Activated CD4-positive, CD25-positive, alpha-beta regulatory T cell (primary cell): ENCODE data around the gene ZNF785.
"Not testable (repeated sequence)": the region's sequence is repeated elsewhere in the genome, so short reads cannot be mapped to it uniquely, and the experiment has no call there.

Source experiments
- DNase-seq, 4 experiments: peaks; one replicate each; lab custom pipeline; 2025; lab: John Stamatoyannopoulos, UW

ZNF785 gene

GRCh38 chr16:30539986-30540526, 45.4 kb downstream of the ZNF785 start:
- DNase-seq: not testable (repeated sequence)

GRCh38 chr16:30539000-30539964, 46.2 kb downstream of the ZNF785 start:
- DNase-seq: no peak

GRCh38 chr16:30536391-30537024, 49.0 kb downstream of the ZNF785 start:
- DNase-seq: not testable (repeated sequence)

- DNase-seq: peak in 3 of 4 experiments; percentile 18 to 51 (median 25)
These were observed 49.7 kb downstream of the ZNF785 start for GRCh38 chr16:30535777-30536190.

- DNase-seq: no peak
These were observed 50.3 kb downstream of the ZNF785 start for GRCh38 chr16:30535106-30535776.

GRCh38 chr16:30534368-30535105, 51.0 kb downstream of the ZNF785 start, which contains the start of gene ZNF747:
ZNF747 (minus strand) TSS chr16:30534858; CDS start chr16:30534679, 179 bp downstream.
- peak; percentile 79 to 84 (median 81) for DNase-seq

GRCh38 chr16:30533748-30534367, 51.6 kb downstream of the ZNF785 start:
- DNase-seq: no peak

- DNase-seq: no peak
These were observed 52.4 kb downstream of the ZNF785 start for GRCh38 chr16:30533146-30533522.

- DNase-seq: no peak
These were observed 53.0 kb downstream of the ZNF785 start for GRCh38 chr16:30532285-30533145.
